Stimulated activated CD8-positive, alpha-beta memory T cell treated with anti-CD3 and anti-CD28 coated beads, Interleukin-7, amount 100 ng/mL, for 24 hours (primary cell): ENCODE data around the gene AMPH.
"Not testable (repeated sequence)": the region's sequence is repeated elsewhere in the genome, so short reads cannot be mapped to it uniquely, and the experiment has no call there.

Experiments
- DNase-seq: peaks from one replicate; pipeline ENCODE4 v3.0.0-alpha.2; 2020; ENCODE audit warnings: low read depth

The AMPH gene

DNA sequence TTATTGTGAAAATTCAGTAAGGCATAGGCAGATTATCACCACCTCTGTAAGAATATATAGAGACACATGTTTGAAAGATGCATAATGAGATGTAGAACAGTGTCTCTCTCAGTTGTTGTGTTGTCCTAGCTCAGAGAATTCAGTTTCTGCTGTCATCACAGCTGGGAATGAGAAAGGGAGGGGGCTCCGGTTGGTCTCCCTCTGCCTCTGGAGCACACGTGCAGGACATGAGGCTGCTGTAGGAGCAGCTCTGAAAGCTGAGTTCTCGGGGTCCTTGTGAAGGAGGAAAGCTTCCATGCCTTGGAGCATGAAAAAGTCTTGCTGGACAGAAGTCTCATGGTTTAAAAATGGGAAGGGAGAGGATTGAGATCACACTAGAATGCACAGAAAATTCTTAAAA is 280.4 kb downstream of the AMPH start:
- DNase-seq, result not testable (repeated sequence)

DNA sequence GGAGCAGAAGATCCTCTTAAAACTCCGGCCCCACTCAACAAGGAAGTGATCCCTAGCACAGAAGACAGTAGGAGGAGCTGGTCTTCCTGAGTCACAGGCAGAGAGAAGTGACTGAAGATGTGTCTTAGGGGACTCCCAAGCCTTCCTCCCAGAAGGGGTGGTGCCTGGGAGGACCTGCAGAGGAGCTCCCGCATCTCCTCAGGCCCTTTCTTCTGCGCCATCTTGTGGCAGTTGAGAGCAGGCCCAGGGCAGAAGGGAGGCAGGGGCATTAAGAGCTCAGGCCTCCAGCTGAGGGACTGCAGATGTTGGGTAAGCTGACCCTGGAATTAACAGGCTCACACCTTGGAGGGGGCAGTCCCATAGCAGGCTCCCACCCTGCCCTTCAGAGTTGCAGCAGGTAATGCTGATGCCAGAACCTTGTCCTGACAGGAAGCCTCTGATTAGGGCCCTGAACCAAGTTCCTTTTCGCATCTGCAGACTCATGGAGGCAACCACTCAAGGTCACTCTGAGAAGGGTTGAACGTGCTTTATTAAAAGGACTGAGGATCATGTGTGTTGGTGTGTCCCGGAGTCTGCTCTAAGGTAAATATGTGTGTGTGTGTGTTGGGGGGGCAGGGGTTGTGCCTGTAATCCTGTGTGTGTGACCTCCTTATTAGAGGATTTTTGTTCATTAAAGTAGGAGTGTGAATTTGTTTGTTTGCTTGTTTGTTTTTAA is 281.1 kb downstream of the AMPH start:
- DNase-seq, result not testable (repeated sequence)

DNA sequence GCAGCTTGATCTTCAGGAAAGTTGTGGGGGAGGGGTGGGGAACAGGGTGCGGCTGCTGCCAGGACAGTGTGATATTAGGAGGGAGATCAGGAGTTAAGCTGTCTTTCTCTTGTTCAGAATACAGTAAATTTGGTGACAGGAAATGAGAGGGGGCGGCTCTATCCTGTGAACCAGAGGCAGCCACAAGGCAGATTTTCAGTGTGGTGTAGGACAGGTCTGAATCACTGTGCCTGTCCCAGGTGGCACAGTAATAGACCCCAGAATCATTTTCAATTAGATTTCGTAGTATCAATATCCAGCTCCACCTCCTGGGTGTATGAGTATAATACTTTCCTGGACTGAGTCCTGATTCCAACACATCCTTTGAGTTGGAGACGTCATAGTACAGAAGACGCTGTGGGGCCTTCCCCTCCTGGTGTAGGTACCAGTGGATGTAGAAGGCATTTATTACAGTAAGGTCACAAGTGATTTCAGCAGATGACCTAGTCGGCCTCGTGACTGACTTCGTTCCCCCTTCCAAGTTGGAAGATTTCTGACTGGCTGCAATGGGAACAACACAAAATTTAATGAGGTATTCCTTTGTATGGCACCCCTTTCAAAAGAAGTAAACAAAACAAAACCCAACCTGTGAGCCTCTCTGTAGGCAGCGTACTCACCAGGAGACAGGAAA is 281.9 kb downstream of the AMPH start:
- not testable (repeated sequence) for DNase-seq

DNA sequence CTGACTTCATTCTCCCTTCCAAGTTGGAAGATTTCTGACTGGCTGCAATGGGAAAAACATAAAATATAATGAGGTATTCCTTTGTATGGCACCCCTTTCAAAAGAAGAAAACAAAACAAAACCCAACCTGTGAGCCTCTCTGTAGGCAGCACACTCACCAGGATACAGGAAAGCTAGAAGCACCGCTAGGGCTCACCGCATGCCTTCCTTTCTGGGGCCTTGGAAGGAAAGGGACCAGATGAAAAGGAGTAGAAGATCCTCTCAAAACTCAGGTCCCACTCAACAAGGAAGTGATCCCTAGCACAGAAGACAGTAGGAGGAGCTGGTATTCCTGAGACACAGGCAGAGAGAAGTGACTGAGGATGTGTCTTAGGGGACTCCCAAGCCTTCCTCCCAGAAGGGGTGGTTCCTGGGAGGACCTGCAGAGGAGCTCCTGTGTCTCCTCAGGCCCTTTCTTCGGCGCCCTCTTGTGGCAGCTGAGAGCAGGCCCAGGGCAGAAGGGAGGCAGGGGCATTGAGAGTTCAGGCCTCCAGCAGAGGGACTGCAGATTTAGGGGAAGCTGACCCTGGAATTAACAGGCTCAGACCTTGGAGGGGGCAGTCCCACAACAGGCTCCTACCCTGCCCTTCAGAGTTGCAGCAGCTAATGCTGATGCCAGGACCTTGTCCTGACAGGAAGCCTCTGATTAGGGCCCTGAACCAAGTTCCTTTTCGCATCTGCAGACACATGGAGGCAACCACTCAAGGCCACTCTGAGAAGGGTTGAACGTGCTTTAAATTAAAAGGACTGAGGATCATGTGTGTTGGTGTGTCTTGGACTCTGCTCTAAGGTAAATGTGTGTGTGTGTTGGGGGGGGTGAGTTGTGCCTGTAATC is 285.6 kb downstream of the AMPH start:
- DNase-seq, result not testable (repeated sequence)

DNA sequence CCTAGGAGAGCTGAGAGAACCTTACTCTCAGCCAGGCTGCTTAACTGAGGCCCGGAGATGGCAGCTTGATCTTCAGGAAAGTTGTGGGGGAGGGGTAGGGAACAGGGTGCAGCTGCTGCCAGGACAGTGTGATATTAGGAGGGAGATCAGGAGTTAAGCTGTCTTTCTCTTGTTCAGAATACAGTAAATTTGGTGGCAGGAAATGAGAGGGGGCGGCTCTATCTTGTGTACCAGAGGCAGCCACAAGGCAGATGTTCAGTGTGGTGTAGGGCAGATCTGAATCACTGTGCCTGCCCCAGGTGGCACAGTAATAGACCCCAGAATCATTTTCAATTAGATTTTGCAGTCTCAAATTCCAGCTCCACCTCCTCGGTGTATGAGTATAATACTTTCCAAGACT is 286.4 kb downstream of the AMPH start:
- DNase-seq, result not testable (repeated sequence)

GRCh38 chr7:38342135-38342534 is 289.0 kb downstream of the AMPH start:
- not testable (repeated sequence) for DNase-seq

DNA sequence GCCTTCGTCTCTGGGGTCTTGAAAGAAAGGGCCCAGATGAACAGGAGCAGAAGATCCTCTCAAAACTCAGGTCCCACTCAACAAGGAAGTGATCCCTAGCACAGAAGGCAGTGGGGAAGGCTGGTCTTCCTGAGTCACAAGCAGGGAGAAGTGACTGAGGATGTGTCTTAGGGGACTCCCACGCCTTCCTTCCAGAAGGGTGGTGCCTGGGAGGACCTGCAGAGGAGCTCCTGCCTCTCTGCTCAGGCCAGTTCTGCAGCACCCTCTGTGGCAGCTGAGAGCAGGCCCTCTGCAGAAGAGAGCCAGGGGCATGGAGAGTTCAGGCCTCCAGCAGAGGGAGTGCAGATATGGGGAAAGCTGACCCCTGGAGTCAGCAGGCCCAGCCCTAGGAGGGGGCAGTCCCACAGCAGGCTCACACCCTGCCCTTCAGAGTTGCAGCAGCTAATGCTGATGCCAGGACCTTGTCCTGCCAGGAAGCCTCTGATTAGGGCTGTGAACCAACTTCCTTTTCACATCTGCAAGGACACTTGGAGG is 289.9 kb downstream of the AMPH start:
- DNase-seq, result not testable (repeated sequence)

DNA sequence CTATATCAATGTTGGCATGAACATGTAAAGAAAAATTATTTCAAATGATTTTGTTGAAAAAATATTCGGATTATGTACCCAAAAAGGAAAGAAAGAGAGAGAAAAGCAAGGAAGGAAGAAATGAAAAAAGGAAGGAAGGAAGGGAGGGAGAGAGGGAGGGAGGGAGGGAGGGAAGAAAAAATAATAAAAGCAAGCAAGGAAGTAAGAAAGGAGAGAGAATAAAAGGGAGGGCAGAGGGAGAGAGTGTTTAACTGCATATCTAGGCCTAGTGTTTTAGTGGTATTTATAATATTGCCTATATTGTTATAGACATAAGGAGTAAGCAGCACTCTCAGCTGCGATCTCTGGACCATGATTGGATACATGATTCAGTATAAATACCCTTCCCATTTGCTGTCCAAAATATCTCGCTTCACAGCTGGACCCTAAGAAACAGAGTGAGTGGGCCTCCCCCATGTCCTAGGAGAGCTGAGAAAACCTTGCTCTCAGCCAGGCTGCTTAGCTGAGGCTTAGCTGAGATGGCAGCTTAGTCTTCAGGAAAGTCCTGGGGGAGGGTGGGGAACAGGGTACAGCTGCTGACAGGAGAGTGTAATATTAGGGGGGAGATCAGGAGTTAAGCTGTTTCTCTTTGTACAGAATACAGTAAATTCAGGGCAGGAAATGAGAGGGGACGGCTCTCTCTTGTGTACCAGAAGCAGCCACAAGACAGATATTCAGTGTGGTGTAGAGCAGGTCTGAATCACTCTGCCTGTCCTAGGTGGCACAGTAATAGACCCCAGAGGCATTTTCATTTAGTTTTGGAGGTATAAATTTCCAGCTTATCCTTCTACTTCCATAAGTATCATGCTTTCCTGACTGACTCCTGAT is 291.0 kb downstream of the AMPH start:
- DNase-seq, result no peak

GRCh38 chr7:38336148-38336515 is 295.0 kb downstream of the AMPH start:
- DNase-seq, result not testable (repeated sequence)

GRCh38 chr7:38335492-38336147 is 295.6 kb downstream of the AMPH start:
- no peak for DNase-seq

- no peak for DNase-seq
Observed at GRCh38 chr7:38335128-38335491, 296.1 kb downstream of the AMPH start.

GRCh38 chr7:38334163-38334562 is 297.0 kb downstream of the AMPH start:
- DNase-seq, result no peak
